AG10803 (cell line): Measurements from ENCODE around the gene CRYAB.

Experiments
- DNase-seq: peaks from one replicate; pipeline ENCODE4 v3.0.0; 2010; ENCODE audit warnings: low read depth
- H3K4me3 ChIP-seq: 2 replicates; pipeline ENCODE4 v1.5.1; 2011; ENCODE audit warnings: mild to moderate bottlenecking, low read length, control low read depth
- CTCF ChIP-seq: conservative IDR thresholded peaks from 2 replicates; pipeline ENCODE4 v1.5.1; 2011; ENCODE audit warnings: mild to moderate bottlenecking, low read length, control low read depth, inconsistent platforms

The CRYAB gene

GRCh38 chr11:111923351-111923788 is 11.8 kb upstream of the CRYAB start:
- DNase-seq, result peak; percentile 69
- no peak for TF ChIP-seq CTCF
- peak overlapping the region; percentile 1 for H3K4me3 ChIP-seq

- DNase-seq, result peak; percentile 87
- peak overlapping the region; percentile 1; the same call in 1 of the 2 replicates for H3K4me3 ChIP-seq
- TF ChIP-seq CTCF, result no peak
Observed at GRCh38 chr11:111922803-111923202, 11.2 kb upstream of the CRYAB start.

- no peak for DNase-seq
- no peak overlapping the region for H3K4me3 ChIP-seq
- TF ChIP-seq CTCF, result no peak
Observed at GRCh38 chr11:111921541-111922230, 10.1 kb upstream of the CRYAB start.

- no peak overlapping the region for H3K4me3 ChIP-seq
- no peak for TF ChIP-seq CTCF
- no peak for DNase-seq
Observed at GRCh38 chr11:111920908-111921307, 9.3 kb upstream of the CRYAB start.

- no peak for TF ChIP-seq CTCF
- H3K4me3 ChIP-seq, result peak within 1 kb of the TSS; percentile 8
- peak; percentile 48 for DNase-seq
Observed at GRCh38 chr11:111918390-111919256, 7.1 kb upstream of the CRYAB start, which contains the start of gene C11orf52. Gene C11orf52, plus strand, starts transcription at chr11:111918913. Its CDS starts 60 bp downstream, at chr11:111918973.

GRCh38 chr11:111917788-111918187 is 6.2 kb upstream of the CRYAB start:
- H3K4me3 ChIP-seq, result no peak overlapping the region
- TF ChIP-seq CTCF, result no peak
- DNase-seq, result no peak
